HL-60 (cell line): ENCODE results near the gene ZCWPW1.

ENCODE experiments used
- CTCF ChIP-seq: IDR thresholded peaks from one replicate; pipeline ENCODE4 v1.5.1; 2011; ENCODE audit warnings: low read length, control low read depth, inconsistent platforms; ENCODE audit not compliant: insufficient read depth
- GABPA ChIP-seq: IDR thresholded peaks from 2 replicates; pipeline ENCODE4 v1.6.1; 2012; ENCODE audit warnings: low read depth
- POLR2AphosphoS5 ChIP-seq: IDR thresholded peaks from 2 replicates; pipeline ENCODE4 v1.6.1; 2012; ENCODE audit warnings: low read depth
- REST ChIP-seq: IDR thresholded peaks from 2 replicates; pipeline ENCODE4 v1.6.1; 2012; ENCODE audit warnings: low read depth; ENCODE audit not compliant: insufficient replicate concordance

GRCh38 chr7:100390286-100391009, 38.1 kb downstream of the ZCWPW1 start:
- TF ChIP-seq CTCF (no peak), GABPA (no peak), POLR2AphosphoS5 (no peak), REST (no peak)
